CD8-positive, alpha-beta memory T cell (primary cell): Measurements from ENCODE around the gene KRTAP10-1. TPM values are rescaled to one million over a fixed set of nuclear protein-coding genes. Genes with fewer than 3 reads are reported as not detected.
A peak's percentile ranks its signal among the peaks of the same experiment; 100 is the strongest.

Experiments
- CTCF ChIA-PET: fragments of 350-600 bp; sonication (Branson Sonifier 250); formaldehyde crosslinking; loops from one replicate; lab custom pipeline; 2021; ENCODE audit warnings: antibody characterized with exemption; lab: Charles Lee
- POLR2A ChIA-PET: fragments of 350-600 bp; sonication (Branson Sonifier 250); formaldehyde crosslinking; loops from one replicate; lab custom pipeline; 2021; ENCODE audit warnings: antibody characterized with exemption; lab: Charles Lee
- DNase-seq, 5 donors: peaks; one replicate each; pipeline versions ENCODE4 v3.0.0 to v3.0.0-alpha.2; 2020 to 2022; ENCODE audit warnings: mixed read lengths in 1 of 5
- H3K27ac ChIP-seq: one replicate; pipeline ENCODE4 v1.7.0; 2013; ENCODE audit warnings: low read depth, mild to moderate bottlenecking, low read length, moderate library complexity
- H3K27me3 ChIP-seq: 2 replicates; pipeline ENCODE4 v1.7.0; 2013; ENCODE audit warnings: low read length, mild to moderate bottlenecking; ENCODE audit not compliant: insufficient read depth, poor library complexity, severe bottlenecking
- H3K36me3 ChIP-seq: 2 replicates; pipeline ENCODE4 v1.7.0; 2013; ENCODE audit warnings: mild to moderate bottlenecking, low read length, moderate library complexity; ENCODE audit not compliant: insufficient read depth
- H3K4me1 ChIP-seq: 2 replicates; pipeline ENCODE4 v1.7.0; 2013; ENCODE audit warnings: mild to moderate bottlenecking, low read length, moderate library complexity; ENCODE audit not compliant: insufficient read depth
- H3K4me3 ChIP-seq: 2 replicates; pipeline ENCODE4 v1.7.0; 2013; ENCODE audit warnings: mild to moderate bottlenecking, low read length
- H3K9me3 ChIP-seq: 2 replicates; pipeline ENCODE4 v1.7.0; 2013; ENCODE audit warnings: mild to moderate bottlenecking, low read length
- H3K27ac Mint-ChIP-seq, 8 donors: one replicate each; pipeline ENCODE4 v1.8.0; 2020 to 2021; ENCODE audit warnings: mixed read lengths in 8 of 8, mild to moderate bottlenecking in 6 of 8, inconsistent platforms in 3 of 8, moderate library complexity in 3 of 8
- H3K27me3 Mint-ChIP-seq, 2 donors: one replicate each; pipeline ENCODE4 v1.8.0; 2020 to 2021; ENCODE audit warnings: mixed read lengths in 2 of 2, mild to moderate bottlenecking in 1 of 2, moderate library complexity in 1 of 2
- H3K36me3 Mint-ChIP-seq, 3 donors: one replicate each; pipeline ENCODE4 v1.8.0; 2020 to 2021; ENCODE audit warnings: mixed read lengths in 3 of 3, inconsistent platforms in 1 of 3, mild to moderate bottlenecking in 1 of 3
- H3K4me1 Mint-ChIP-seq, 3 donors: one replicate each; pipeline ENCODE4 v1.8.0; 2020 to 2021; ENCODE audit warnings: mixed read lengths in 3 of 3, inconsistent platforms in 1 of 3, mild to moderate bottlenecking in 1 of 3
- H3K4me3 Mint-ChIP-seq, 7 donors: one replicate each; pipeline ENCODE4 v1.8.0; 2020 to 2021; ENCODE audit warnings: mixed read lengths in 7 of 7, mild to moderate bottlenecking in 6 of 7, moderate library complexity in 4 of 7, inconsistent platforms in 2 of 7
- H3K9me3 Mint-ChIP-seq, 5 donors: one replicate each; pipeline ENCODE4 v1.8.0; 2020 to 2022; ENCODE audit warnings: mixed read lengths in 5 of 5, mild to moderate bottlenecking in 3 of 5, moderate library complexity in 2 of 5, inconsistent platforms in 1 of 5
- polyA plus RNA-seq: library from polyadenylated mRNA; unstranded; fragments of 300-500 nt; fragmentation: Illumina TruSeq; gene quantifications from one replicate; pipeline ENCODE4 v1.2.3, GENCODE V29; 2021
- total RNA-seq, 2 experiments: library from RNA; stranded (reverse); gene quantifications; one replicate each; pipeline ENCODE4 v1.2.3, GENCODE V29; 2021

Gene KRTAP10-1
- total and polyA plus RNA-seq, 3 experiments from 2014 or later = not detected

- Histone ChIP-seq H3K9me3 (no peaks in the 10 kb centered on the region), H3K36me3 (no peaks in the 10 kb centered on the region), H3K4me3 (no peak overlapping the region), H3K27ac (no peak overlapping the region), H3K4me1 (no peaks in the 10 kb centered on the region), H3K27me3 (no peaks in the 10 kb centered on the region)
- POLR2A ChIA-PET = no interaction called here
- no peaks in the 10 kb centered on the region for H3K27me3 Mint-ChIP-seq
- H3K4me3 Mint-ChIP-seq = no peak overlapping the region
- no peaks in the 10 kb centered on the region for H3K36me3 Mint-ChIP-seq
- H3K4me1 Mint-ChIP-seq = no peaks in the 10 kb centered on the region
- H3K27ac Mint-ChIP-seq = no peak overlapping the region
- CTCF ChIA-PET = no interaction called here
- no peak for DNase-seq
- H3K9me3 Mint-ChIP-seq = no peaks in the 10 kb centered on the region
Observed at GRCh38 chr21:44522753-44523204, 17.2 kb downstream of the KRTAP10-1 start.

- no peaks in the 10 kb centered on the region for H3K9me3 Mint-ChIP-seq
- H3K4me1 Mint-ChIP-seq = no peaks in the 10 kb centered on the region
- ChIA-PET CTCF (no interaction called here), POLR2A (no interaction called here)
- no peak overlapping the region for H3K27ac ChIP-seq
- no peaks in the 10 kb centered on the region for H3K36me3 ChIP-seq
- no peaks in the 10 kb centered on the region for H3K36me3 Mint-ChIP-seq
- no peak overlapping the region for H3K4me3 ChIP-seq
- DNase-seq = no peak
- H3K9me3 ChIP-seq = no peaks in the 10 kb centered on the region
- no peaks in the 10 kb centered on the region for H3K27me3 Mint-ChIP-seq
- no peaks in the 10 kb centered on the region for H3K27me3 ChIP-seq
- no peak overlapping the region for H3K4me3 Mint-ChIP-seq
- no peaks in the 10 kb centered on the region for H3K4me1 ChIP-seq
- no peak overlapping the region for H3K27ac Mint-ChIP-seq
Observed at GRCh38 chr21:44521928-44522752, 17.9 kb downstream of the KRTAP10-1 start.

- Mint-ChIP-seq H3K4me1 (no peaks in the 10 kb centered on the region), H3K9me3 (no peaks in the 10 kb centered on the region), H3K27me3 (no peaks in the 10 kb centered on the region), H3K4me3 (no peak overlapping the region), H3K36me3 (no peaks in the 10 kb centered on the region), H3K27ac (no peak overlapping the region)
- POLR2A ChIA-PET = no interaction called here
- H3K9me3 ChIP-seq = no peaks in the 10 kb centered on the region
- no peak overlapping the region for H3K27ac ChIP-seq
- no peaks in the 10 kb centered on the region for H3K36me3 ChIP-seq
- no peaks in the 10 kb centered on the region for H3K4me1 ChIP-seq
- DNase-seq = no peak
- CTCF ChIA-PET = interaction anchor here (1.3 kb wide), 1 partner anchor 11 kb away, joined by 4 read pairs; no protein-coding TSS in a partner anchor
- H3K27me3 ChIP-seq = no peaks in the 10 kb centered on the region
- no peak overlapping the region for H3K4me3 ChIP-seq
Observed at GRCh38 chr21:44521301-44521927, 18.6 kb downstream of the KRTAP10-1 start.

- Mint-ChIP-seq H3K27ac (peak overlapping the region in 1 of 8 donors; percentile 12), H3K4me3 (no peak overlapping the region), H3K9me3 (no peaks in the 10 kb centered on the region), H3K4me1 (no peaks in the 10 kb centered on the region), H3K36me3 (no peaks in the 10 kb centered on the region), H3K27me3 (no peaks in the 10 kb centered on the region)
- Histone ChIP-seq H3K27me3 (no peaks in the 10 kb centered on the region), H3K36me3 (no peaks in the 10 kb centered on the region), H3K9me3 (no peaks in the 10 kb centered on the region), H3K27ac (no peak overlapping the region), H3K4me3 (no peak overlapping the region), H3K4me1 (no peaks in the 10 kb centered on the region)
- POLR2A ChIA-PET = no interaction called here
- CTCF ChIA-PET = interaction anchor here (1.3 kb wide), 1 partner anchor 10 kb away, joined by 4 read pairs; no protein-coding TSS in a partner anchor
- no peak for DNase-seq
Observed at GRCh38 chr21:44520326-44521300, 19.4 kb downstream of the KRTAP10-1 start.

GRCh38 chr21:44519346-44520325 lies 20.4 kb downstream of the KRTAP10-1 start:
- CTCF ChIA-PET = interaction anchor here (1.4 kb wide), 1 partner anchor 9 kb away, joined by 5 read pairs; no protein-coding TSS in a partner anchor
- no peak overlapping the region for H3K27ac ChIP-seq
- Mint-ChIP-seq H3K4me1 (no peaks in the 10 kb centered on the region), H3K4me3 (no peak overlapping the region), H3K27ac (peak overlapping the region in 1 of 8 donors; percentile 50), H3K9me3 (no peaks in the 10 kb centered on the region), H3K27me3 (no peaks in the 10 kb centered on the region), H3K36me3 (no peaks in the 10 kb centered on the region)
- no peak for DNase-seq
- no peaks in the 10 kb centered on the region for H3K36me3 ChIP-seq
- no peaks in the 10 kb centered on the region for H3K4me1 ChIP-seq
- POLR2A ChIA-PET = no interaction called here
- H3K4me3 ChIP-seq = no peak overlapping the region
- no peaks in the 10 kb centered on the region for H3K9me3 ChIP-seq
- H3K27me3 ChIP-seq = no peaks in the 10 kb centered on the region

- Mint-ChIP-seq H3K36me3 (no peaks in the 10 kb centered on the region), H3K4me3 (no peak overlapping the region), H3K9me3 (no peaks in the 10 kb centered on the region), H3K4me1 (no peaks in the 10 kb centered on the region), H3K27me3 (no peaks in the 10 kb centered on the region), H3K27ac (no peak overlapping the region)
- no peaks in the 10 kb centered on the region for H3K27me3 ChIP-seq
- no peaks in the 10 kb centered on the region for H3K4me1 ChIP-seq
- H3K27ac ChIP-seq = no peak overlapping the region
- no peaks in the 10 kb centered on the region for H3K9me3 ChIP-seq
- no peaks in the 10 kb centered on the region for H3K36me3 ChIP-seq
- POLR2A ChIA-PET = no interaction called here
- DNase-seq = peak in 1 of 5 donors; percentile 25
- no peak overlapping the region for H3K4me3 ChIP-seq
- CTCF ChIA-PET = interaction anchor here (1.4 to 1.5 kb wide), 2 partner anchors 8 to 92 kb away, joined by 3 to 5 read pairs; no protein-coding TSS in a partner anchor
Observed at GRCh38 chr21:44518686-44519085, 21.3 kb downstream of the KRTAP10-1 start.
